GM23338 (cell line): Measurements from ENCODE around the gene SLC45A3.

Experiments used
- CREB1 ChIP-seq: fragments of 250-450 bp; sonication (Bioruptor Pico); IDR thresholded peaks from 2 replicates; pipeline ENCODE4 v1.5.0; 2020; ENCODE audit warnings: low read depth, mild to moderate bottlenecking, moderate library complexity
- CTCF ChIP-seq, 2 experiments: fragments of 200-600 bp in 1 of 2; sonication (generic) in 1 of 2; conservative IDR thresholded peaks; 2 replicates each; pipeline versions ENCODE4 v1.5.1 to v1.6.1; 2016 to 2017; ENCODE audit warnings: antibody characterized with exemption in 2 of 2, low read depth in 2 of 2, mild to moderate bottlenecking in 2 of 2, moderate library complexity in 1 of 2
- ETS1 ChIP-seq: IDR thresholded peaks from 2 replicates; pipeline ENCODE4 v1.6.1; 2016; ENCODE audit warnings: antibody characterized with exemption
- EZH2 ChIP-seq: fragments of 200-600 bp; sonication (generic); IDR thresholded peaks from one replicate; pipeline ENCODE4 v1.8.0; 2017; ENCODE audit warnings: antibody characterized with exemption, mild to moderate bottlenecking, low read depth; ENCODE audit not compliant: unreplicated experiment
- EZH2phosphoT487 ChIP-seq: fragments of 200-600 bp; sonication (generic); IDR thresholded peaks from one replicate; pipeline ENCODE4 v1.8.1; 2018; ENCODE audit warnings: antibody characterized with exemption; ENCODE audit not compliant: unreplicated experiment
- JUNB ChIP-seq: IDR thresholded peaks from one replicate; pipeline ENCODE4 v1.6.1; 2016; ENCODE audit warnings: antibody characterized with exemption; ENCODE audit not compliant: unreplicated experiment
- NANOG ChIP-seq: IDR thresholded peaks from 2 replicates; pipeline ENCODE4 v1.6.1; 2016; ENCODE audit warnings: antibody characterized with exemption, borderline replicate concordance
- POLR2AphosphoS5 ChIP-seq: IDR thresholded peaks from 2 replicates; pipeline ENCODE4 v1.6.1; 2016; ENCODE audit warnings: antibody characterized with exemption, low read depth
- REST ChIP-seq: IDR thresholded peaks from one replicate; pipeline ENCODE4 v1.6.1; 2018; ENCODE audit warnings: antibody characterized with exemption; ENCODE audit not compliant: unreplicated experiment
- STAT1 ChIP-seq: IDR thresholded peaks from one replicate; pipeline ENCODE4 v1.6.1; 2016; ENCODE audit warnings: antibody characterized with exemption; ENCODE audit not compliant: unreplicated experiment
- ZNF114 ChIP-seq: fragments of 250-450 bp; sonication (Bioruptor Pico); IDR thresholded peaks from 2 replicates; pipeline ENCODE4 v1.5.0; 2020; ENCODE audit warnings: mild to moderate bottlenecking, moderate library complexity
- ZNF331 ChIP-seq: fragments of 250-450 bp; sonication (Bioruptor Pico); IDR thresholded peaks from 2 replicates; pipeline ENCODE4 v1.5.0; 2020; ENCODE audit warnings: low read depth, mild to moderate bottlenecking, moderate library complexity
- ZNF462 ChIP-seq: fragments of 250-450 bp; sonication (Bioruptor Pico); IDR thresholded peaks from 2 replicates; pipeline ENCODE4 v1.5.0; 2020; ENCODE audit warnings: mild to moderate bottlenecking, moderate library complexity

GRCh38 chr1:205693421-205693991, 13.2 kb upstream of the SLC45A3 start:
- TF ChIP-seq CTCF (conservative IDR thresholded peaks at IDR 0.05; ENCODE audit: low read depth in 2 of 2): no peak
- no peak for TF ChIP-seq EZH2phosphoT487
- no peak for TF ChIP-seq REST
- TF ChIP-seq POLR2AphosphoS5: no peak
- TF ChIP-seq CREB1: no peak
- no peak for TF ChIP-seq ZNF114 (CRISPR knock-in tag)
- TF ChIP-seq ZNF331 (CRISPR knock-in tag): no peak
- no peak for TF ChIP-seq STAT1
- TF ChIP-seq NANOG: no peak
- no peak for TF ChIP-seq EZH2
- TF ChIP-seq JUNB: no peak
- no peak for TF ChIP-seq ZNF462 (CRISPR knock-in tag)
- no peak for TF ChIP-seq ETS1
